ENCODE data around the gene SMIM44.

The SMIM44 gene

GRCh38 chr19:3479177-3479833 lies 3.9 kb downstream of the SMIM44 start:
- ChIA-PET POLR2A (no interaction called here), CTCF (interaction anchor here (0.8 to 1.8 kb wide), 5 partner anchors 8 to 174 kb away, joined by 3 to 10 read pairs (median 3); no protein-coding TSS in a partner anchor)
- TF ChIP-seq CTCF (IDR thresholded peaks at IDR 0.05; ENCODE audit: control extremely low read depth, extremely low read depth, low read depth, missing control alignments): no peak
- peak; percentile 69 for DNase-seq (ENCODE audit: extremely low spot score)

GRCh38 chr19:3478409-3479176 lies 4.6 kb downstream of the SMIM44 start:
- no peak for DNase-seq (ENCODE audit: extremely low spot score)
- ChIA-PET POLR2A (interaction anchor here (0.6 kb wide), 1 partner anchor 599 kb away, joined by 4 read pairs; no protein-coding TSS in a partner anchor), CTCF (interaction anchor here (0.8 to 1.8 kb wide), 5 partner anchors 8 to 174 kb away, joined by 3 to 10 read pairs (median 3); no protein-coding TSS in a partner anchor)
- TF ChIP-seq CTCF (IDR thresholded peaks at IDR 0.05; ENCODE audit: control extremely low read depth, extremely low read depth, low read depth, missing control alignments): no peak

- ChIA-PET POLR2A (interaction anchor here (0.6 kb wide), 1 partner anchor 600 kb away, joined by 4 read pairs; no protein-coding TSS in a partner anchor), CTCF (no interaction called here)
- no peak for TF ChIP-seq CTCF (IDR thresholded peaks at IDR 0.05; ENCODE audit: control extremely low read depth, extremely low read depth, low read depth, missing control alignments)
- no peak for DNase-seq (ENCODE audit: extremely low spot score)
These were observed 5.3 kb downstream of the SMIM44 start for GRCh38 chr19:3477951-3478350.

- POLR2A ChIA-PET: no interaction called here
- no peak for DNase-seq (ENCODE audit: extremely low spot score)
- CTCF ChIA-PET: no interaction called here
- TF ChIP-seq CTCF (IDR thresholded peaks at IDR 0.05; ENCODE audit: control extremely low read depth, extremely low read depth, low read depth, missing control alignments): no peak
These were observed 5.7 kb downstream of the SMIM44 start for GRCh38 chr19:3477506-3477905.

GRCh38 chr19:3476830-3477229 lies 6.4 kb downstream of the SMIM44 start:
- no peak for DNase-seq (ENCODE audit: extremely low spot score)
- ChIA-PET POLR2A (no interaction called here), CTCF (no interaction called here)
- no peak for TF ChIP-seq CTCF (IDR thresholded peaks at IDR 0.05; ENCODE audit: control extremely low read depth, extremely low read depth, low read depth, missing control alignments)

GRCh38 chr19:3475449-3475848 lies 7.8 kb downstream of the SMIM44 start:
- POLR2A ChIA-PET: no interaction called here
- CTCF ChIA-PET: interaction anchor here (1.0 kb wide), 1 partner anchor 10 kb away, joined by 4 read pairs; no protein-coding TSS in a partner anchor
- no peak for TF ChIP-seq CTCF (IDR thresholded peaks at IDR 0.05; ENCODE audit: control extremely low read depth, extremely low read depth, low read depth, missing control alignments)
- no peak for DNase-seq (ENCODE audit: extremely low spot score)

Measured in GM10248 (cell line).